Astrocyte (in vitro differentiated cells and primary cell): ENCODE results near the gene ANXA7. TPM values are rescaled to one million over a fixed set of nuclear protein-coding genes. Genes with fewer than 3 reads are reported as not detected.

Experiments
- DNase-seq: peaks from one replicate; pipeline ENCODE4 v3.0.0-alpha.2; 2010; ENCODE audit warnings: low read depth
- FAIRE-seq: peaks from 2 replicates; lab custom pipeline; 2011; peaks lifted over from hg19 to GRCh38; lab: Jason Lieb, UNC
- H2AFZ ChIP-seq: 2 replicates; pipeline ENCODE4 v1.6.0; 2012; ENCODE audit warnings: low read depth, low read length, inconsistent platforms
- H3K27ac ChIP-seq: 2 replicates; pipeline ENCODE4 v1.5.1; 2011; ENCODE audit warnings: low read depth, low read length, inconsistent platforms
- H3K27me3 ChIP-seq: 2 replicates; pipeline ENCODE4 v1.6.0; 2011; ENCODE audit warnings: low read length, inconsistent platforms; ENCODE audit not compliant: insufficient read depth
- H3K36me3 ChIP-seq: 2 replicates; pipeline ENCODE4 v1.5.1; 2011; ENCODE audit warnings: low read length, inconsistent platforms; ENCODE audit not compliant: insufficient read depth
- H3K4me1 ChIP-seq: 2 replicates; pipeline ENCODE4 v1.5.1; 2011; ENCODE audit warnings: low read length, inconsistent platforms; ENCODE audit not compliant: insufficient read depth
- H3K4me2 ChIP-seq: 2 replicates; pipeline ENCODE4 v1.6.0; 2012; ENCODE audit warnings: low read length, inconsistent platforms
- H3K4me3 ChIP-seq: 2 replicates; pipeline ENCODE4 v1.5.1; 2011; ENCODE audit warnings: low read depth, mild to moderate bottlenecking, low read length, inconsistent platforms; ENCODE audit not compliant: insufficient read depth
- H3K79me2 ChIP-seq: 2 replicates; pipeline ENCODE4 v1.6.0; 2012; ENCODE audit warnings: mild to moderate bottlenecking, low read length, inconsistent platforms; ENCODE audit not compliant: insufficient read depth
- H3K9ac ChIP-seq: 2 replicates; pipeline ENCODE4 v1.6.0; 2012; ENCODE audit warnings: mild to moderate bottlenecking, low read length, inconsistent platforms
- H3K9me3 ChIP-seq: 2 replicates; pipeline ENCODE4 v1.5.1; 2012; ENCODE audit warnings: low read depth, mild to moderate bottlenecking, low read length, inconsistent platforms; ENCODE audit not compliant: insufficient read depth
- H4K20me1 ChIP-seq: 2 replicates; pipeline ENCODE4 v1.6.0; 2012; ENCODE audit warnings: low read length, inconsistent platforms; ENCODE audit not compliant: insufficient read depth
- H3K27ac Mint-ChIP-seq: one replicate; pipeline ENCODE4 v1.8.0; 2021; ENCODE audit warnings: mild to moderate bottlenecking, mixed read lengths; ENCODE audit not compliant: unreplicated experiment
- H3K27me3 Mint-ChIP-seq: one replicate; pipeline ENCODE4 v1.8.0; 2021; ENCODE audit warnings: low read depth, mixed read lengths; ENCODE audit not compliant: unreplicated experiment
- H3K36me3 Mint-ChIP-seq: one replicate; pipeline ENCODE4 v1.8.0; 2021; ENCODE audit warnings: low read depth, mixed read lengths; ENCODE audit not compliant: unreplicated experiment
- H3K4me1 Mint-ChIP-seq: one replicate; pipeline ENCODE4 v1.8.0; 2021; ENCODE audit warnings: low read depth, mixed read lengths; ENCODE audit not compliant: unreplicated experiment
- H3K4me3 Mint-ChIP-seq: one replicate; pipeline ENCODE4 v1.8.0; 2021; ENCODE audit warnings: mild to moderate bottlenecking, moderate library complexity, mixed read lengths; ENCODE audit not compliant: unreplicated experiment
- H3K9me3 Mint-ChIP-seq: one replicate; pipeline ENCODE4 v1.8.0; 2021; ENCODE audit warnings: mild to moderate bottlenecking, mixed read lengths; ENCODE audit not compliant: unreplicated experiment
- EZH2 ChIP-seq: IDR thresholded peaks from 2 replicates; pipeline ENCODE4 v1.6.1; 2012; ENCODE audit warnings: mild to moderate bottlenecking, low read length, inconsistent platforms; ENCODE audit not compliant: insufficient read depth
- total RNA-seq: library from RNA; stranded (reverse); gene quantifications from 2 replicates; pipeline ENCODE4 v1.2.1, GENCODE V29; 2021
- TF ChIP-seq, protein P1 (sequence below): IDR thresholded peaks from 2 replicates; pipeline ENCODE4 v1.5.1; 2011; ENCODE audit warnings: low read depth, mild to moderate bottlenecking, inconsistent platforms, low read length, moderate library complexity; ENCODE audit not compliant: insufficient read depth

ANXA7 gene
- total RNA-seq, 1 donor from 2014 or later = 79.6 TPM

DNA sequence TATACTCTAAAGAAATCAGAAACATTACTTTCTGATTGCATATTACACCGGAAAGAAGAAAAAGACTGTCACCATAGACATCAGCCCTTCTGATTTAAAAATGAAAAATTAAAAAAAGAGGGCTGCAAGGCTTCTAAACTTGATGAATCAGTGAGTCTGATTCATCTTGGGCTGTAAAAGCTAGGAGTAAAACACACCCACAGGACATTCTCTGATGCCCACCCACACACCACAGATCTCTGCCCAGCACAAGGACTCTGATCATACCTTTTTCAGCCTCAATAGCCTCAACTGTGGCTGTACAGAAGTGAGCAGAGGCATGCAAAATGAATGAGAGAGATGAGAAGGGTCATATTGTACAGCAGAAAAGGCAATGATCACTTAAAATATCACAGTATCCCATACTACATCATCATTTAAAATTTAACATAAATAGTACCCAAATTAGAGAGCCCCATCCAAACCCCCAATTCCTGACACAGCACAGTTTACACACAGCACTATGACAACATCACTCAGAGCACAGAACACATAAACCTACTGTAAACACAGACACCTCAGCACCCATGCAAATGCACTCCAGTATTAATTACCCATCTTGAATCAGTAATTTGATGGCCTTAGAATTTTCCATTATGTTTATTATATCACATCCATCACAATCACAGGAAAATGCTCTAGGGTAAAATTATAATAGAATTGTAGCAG, 25.9 kb upstream of the ANXA7 start:
- Histone ChIP-seq H3K9me3 (no peaks in the 10 kb centered on the region), H4K20me1 (no peaks in the 10 kb centered on the region), H3K4me1 (peaks cover 12% of the 10 kb centered on the region), H3K27ac (no peak overlapping the region), H3K79me2 (no peaks in the 10 kb centered on the region), H3K36me3 (peaks cover 27% of the 10 kb centered on the region), H3K4me2 (peak overlapping the region; percentile 39), H3K27me3 (no peaks in the 10 kb centered on the region), H3K9ac (no peak overlapping the region), H3K4me3 (no peak overlapping the region), H2AFZ (no peak overlapping the region)
- TF ChIP-seq, protein P1, sequence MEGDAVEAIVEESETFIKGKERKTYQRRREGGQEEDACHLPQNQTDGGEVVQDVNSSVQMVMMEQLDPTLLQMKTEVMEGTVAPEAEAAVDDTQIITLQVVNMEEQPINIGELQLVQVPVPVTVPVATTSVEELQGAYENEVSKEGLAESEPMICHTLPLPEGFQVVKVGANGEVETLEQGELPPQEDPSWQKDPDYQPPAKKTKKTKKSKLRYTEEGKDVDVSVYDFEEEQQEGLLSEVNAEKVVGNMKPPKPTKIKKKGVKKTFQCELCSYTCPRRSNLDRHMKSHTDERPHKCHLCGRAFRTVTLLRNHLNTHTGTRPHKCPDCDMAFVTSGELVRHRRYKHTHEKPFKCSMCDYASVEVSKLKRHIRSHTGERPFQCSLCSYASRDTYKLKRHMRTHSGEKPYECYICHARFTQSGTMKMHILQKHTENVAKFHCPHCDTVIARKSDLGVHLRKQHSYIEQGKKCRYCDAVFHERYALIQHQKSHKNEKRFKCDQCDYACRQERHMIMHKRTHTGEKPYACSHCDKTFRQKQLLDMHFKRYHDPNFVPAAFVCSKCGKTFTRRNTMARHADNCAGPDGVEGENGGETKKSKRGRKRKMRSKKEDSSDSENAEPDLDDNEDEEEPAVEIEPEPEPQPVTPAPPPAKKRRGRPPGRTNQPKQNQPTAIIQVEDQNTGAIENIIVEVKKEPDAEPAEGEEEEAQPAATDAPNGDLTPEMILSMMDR = no peak
- TF ChIP-seq EZH2 = no peak
- Mint-ChIP-seq H3K36me3 (no peaks in the 10 kb centered on the region), H3K4me3 (no peak overlapping the region), H3K27me3 (no peaks in the 10 kb centered on the region), H3K9me3 (no peaks in the 10 kb centered on the region), H3K27ac (peak overlapping the region; percentile 12), H3K4me1 (peaks cover 15% of the 10 kb centered on the region)
- DNase-seq (peak; percentile 71), FAIRE-seq (peak; percentile 96)

DNA sequence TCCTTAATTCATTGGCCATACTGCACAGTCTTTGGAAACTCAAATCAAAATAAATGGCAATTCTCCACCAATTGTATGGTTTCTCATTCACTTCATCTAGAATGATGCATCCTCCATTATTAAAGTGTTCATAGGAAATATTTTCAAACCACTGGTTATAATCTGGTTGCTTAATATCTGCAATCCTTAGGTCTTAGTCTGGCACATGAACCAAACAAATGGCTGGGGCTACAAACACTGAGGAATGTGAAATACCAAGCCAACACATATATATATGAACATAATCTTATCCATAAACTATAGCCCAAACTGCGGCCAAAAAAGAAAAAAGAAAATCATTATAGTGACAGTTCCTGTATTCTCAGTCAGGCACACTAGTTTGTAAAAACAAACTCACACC, 25.2 kb upstream of the ANXA7 start:
- Mint-ChIP-seq H3K4me1 (peaks cover 15% of the 10 kb centered on the region), H3K36me3 (no peaks in the 10 kb centered on the region), H3K4me3 (no peak overlapping the region), H3K27ac (no peak overlapping the region), H3K27me3 (no peaks in the 10 kb centered on the region), H3K9me3 (no peaks in the 10 kb centered on the region)
- H3K4me2 ChIP-seq = peak overlapping the region; percentile 39
- no peaks in the 10 kb centered on the region for H3K79me2 ChIP-seq
- H3K9ac ChIP-seq = no peak overlapping the region
- FAIRE-seq (no peak), DNase-seq (peak; percentile 16)
- no peak overlapping the region for H3K27ac ChIP-seq
- peaks cover 21% of the 10 kb centered on the region for H3K36me3 ChIP-seq
- H4K20me1 ChIP-seq = no peaks in the 10 kb centered on the region
- H3K9me3 ChIP-seq = no peaks in the 10 kb centered on the region
- peaks cover 12% of the 10 kb centered on the region for H3K4me1 ChIP-seq
- TF ChIP-seq, protein P1 = no peak
- TF ChIP-seq EZH2 = no peak
- no peaks in the 10 kb centered on the region for H3K27me3 ChIP-seq
- H3K4me3 ChIP-seq = no peak overlapping the region
- H2AFZ ChIP-seq = no peak overlapping the region

DNA sequence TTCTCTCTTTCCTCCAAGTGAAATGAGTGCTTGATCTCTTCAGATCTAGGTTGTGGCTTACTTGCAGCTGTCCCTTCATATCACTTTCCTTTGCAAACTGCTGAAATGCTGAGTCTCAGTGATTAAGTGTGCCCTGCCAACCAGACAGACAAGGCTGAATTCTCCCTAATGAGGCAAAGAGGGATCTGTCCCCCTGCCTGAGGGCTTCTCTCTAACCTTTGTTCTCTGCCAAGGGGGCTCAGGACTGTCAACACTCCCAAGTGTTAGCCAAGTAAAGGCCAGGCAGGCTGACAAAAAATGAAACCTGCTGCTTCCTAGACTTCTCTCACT, 19.6 kb upstream of the ANXA7 start, which contains the start of gene MSS51:
Gene MSS51 (minus strand): TSS at position 24 of the 330 bp plus-strand sequence. CDS start 5,277 bp downstream, outside the sequence.
- Histone ChIP-seq H2AFZ (no peak within 1 kb of the TSS), H3K4me3 (no peak within 1 kb of the TSS), H3K27ac (no peak within 1 kb of the TSS), H3K9me3 (no peaks in the 10 kb centered on the region), H3K4me1 (no peaks in the 10 kb centered on the region), H4K20me1 (no peaks in the 10 kb centered on the region), H3K36me3 (peaks cover 13% of the 10 kb centered on the region), H3K79me2 (no peaks in the 10 kb centered on the region), H3K9ac (no peak within 1 kb of the TSS), H3K4me2 (no peak within 1 kb of the TSS), H3K27me3 (no peaks in the 10 kb centered on the region)
- H3K36me3 Mint-ChIP-seq = peaks cover 6% of the 10 kb centered on the region
- no peak within 1 kb of the TSS for H3K27ac Mint-ChIP-seq
- DNase-seq = no peak
- no peaks in the 10 kb centered on the region for H3K9me3 Mint-ChIP-seq
- H3K4me1 Mint-ChIP-seq = no peaks in the 10 kb centered on the region
- TF ChIP-seq EZH2 = no peak
- TF ChIP-seq, protein P1 = no peak
- no peak for FAIRE-seq
- H3K27me3 Mint-ChIP-seq = no peaks in the 10 kb centered on the region
- H3K4me3 Mint-ChIP-seq = no peak within 1 kb of the TSS
